Gastroesophageal sphincter (tissue), 3 donors: Measurements from ENCODE around the gene SMTNL2.
"Not testable (repeated sequence)": the region's sequence is repeated elsewhere in the genome, so short reads cannot be mapped to it uniquely, and the experiment has no call there.

ENCODE experiments used
- CTCF ChIP-seq, 4 experiments: fragments of 200-600 bp in 2 of 4; fragments of 450-650 bp in 2 of 4; sonication (generic) in 1 of 4; IDR thresholded peaks; one replicate each; pipeline ENCODE4 v1.5.1; 2017 to 2019; ENCODE audit warnings: antibody characterized with exemption in 4 of 4, mild to moderate bottlenecking in 2 of 4, moderate library complexity in 2 of 4
- EP300 ChIP-seq: sonication (generic); formaldehyde crosslinking; IDR thresholded peaks from one replicate; pipeline ENCODE4 v1.6.1; 2017; ENCODE audit warnings: antibody characterized with exemption, mild to moderate bottlenecking
- POLR2A ChIP-seq, 2 donors: fragments of 450-650 bp; IDR thresholded peaks; one replicate each; pipeline ENCODE4 v1.6.1; 2017; ENCODE audit warnings: antibody characterized with exemption in 2 of 2, mild to moderate bottlenecking in 2 of 2, moderate library complexity in 1 of 2
- POLR2AphosphoS5 ChIP-seq: sonication (generic); formaldehyde crosslinking; IDR thresholded peaks from one replicate; pipeline ENCODE4 v1.6.1; 2017; ENCODE audit warnings: antibody characterized with exemption

- TF ChIP-seq CTCF (IDR thresholded peaks at IDR 0.05); POLR2AphosphoS5; POLR2A (IDR thresholded peaks at IDR 0.05); EP300: not testable (repeated sequence)
Measured at GRCh38 chr17:4578349-4578748, 6.0 kb upstream of the SMTNL2 start.
